Globus pallidus (tissue), 1 donor: ENCODE results near the gene DNPH1.

Experiments
- DNase-seq: peaks from one replicate; pipeline ENCODE4 v3.0.0-alpha.2; 2015; ENCODE audit warnings: low spot score

Gene DNPH1

GRCh38 chr6:43263314-43264178 is 34.3 kb upstream of the DNPH1 start:
- peak; percentile 42 for DNase-seq

- no peak for DNase-seq
Observed at GRCh38 chr6:43262780-43263313, 33.6 kb upstream of the DNPH1 start.

- no peak for DNase-seq
Observed at GRCh38 chr6:43262000-43262779, 32.9 kb upstream of the DNPH1 start.

- DNase-seq = no peak
Observed at GRCh38 chr6:43261198-43261597, 31.9 kb upstream of the DNPH1 start.

GRCh38 chr6:43260791-43261190 is 31.5 kb upstream of the DNPH1 start:
- no peak for DNase-seq

GRCh38 chr6:43258807-43259686 is 29.8 kb upstream of the DNPH1 start:
- no peak for DNase-seq

- no peak for DNase-seq
Observed at GRCh38 chr6:43258180-43258579, 28.9 kb upstream of the DNPH1 start.

- DNase-seq = no peak
Observed at GRCh38 chr6:43257367-43258145, 28.3 kb upstream of the DNPH1 start.

- DNase-seq = no peak
Observed at GRCh38 chr6:43256670-43257366, 27.5 kb upstream of the DNPH1 start.

GRCh38 chr6:43255408-43256054 is 26.2 kb upstream of the DNPH1 start:
- DNase-seq = no peak

- no peak for DNase-seq
Observed at GRCh38 chr6:43254846-43255245, 25.6 kb upstream of the DNPH1 start.

- DNase-seq = no peak
Observed at GRCh38 chr6:43254138-43254817, 25.0 kb upstream of the DNPH1 start.

GRCh38 chr6:43253401-43253800 is 24.1 kb upstream of the DNPH1 start:
- DNase-seq = no peak

- DNase-seq = no peak
Observed at GRCh38 chr6:43250992-43251373, 21.7 kb upstream of the DNPH1 start.

GRCh38 chr6:43248791-43249190 is 19.5 kb upstream of the DNPH1 start:
- DNase-seq = no peak

- DNase-seq = no peak
Observed at GRCh38 chr6:43248101-43248500, 18.8 kb upstream of the DNPH1 start.

GRCh38 chr6:43247114-43247999 is 18.1 kb upstream of the DNPH1 start:
- DNase-seq = peak; percentile 86
